ENCODE data around the gene PDE6C. TPM values are rescaled to one million over a fixed set of nuclear protein-coding genes. Genes with fewer than 3 reads are reported as not detected.

PDE6C gene
- total and polyA plus RNA-seq, 2 of the 4 experiments (the other 2 are of a cell fraction), result not detected

- peaks cover 1% of the 10 kb centered on the region; the same call in 1 of the 2 replicates for H3K4me1 ChIP-seq (ENCODE audit: control insufficient read depth, insufficient read depth, low read length)
- no peaks in the 10 kb centered on the region for H3K79me1 ChIP-seq (ENCODE audit: low read depth in 1 of 2, low read length in 2 of 2)
- TF ChIP-seq NFE2L2 (IDR thresholded peaks at IDR 0.05; ENCODE audit: low read depth, low read length) (no peak), FOS (IDR thresholded peaks at IDR 0.05; ENCODE audit: low read depth, low read length) (no peak), USF2 (IDR thresholded peaks at IDR 0.05; ENCODE audit: low read depth, low read length) (no peak), SMC3 (IDR thresholded peaks at IDR 0.05; ENCODE audit: low read depth, low read length) (no peak)
- no peaks in the 10 kb centered on the region for H3K9me3 ChIP-seq (ENCODE audit: control insufficient read depth, insufficient read depth, low read length)
- BruUV-seq (replicated peaks), result no TSS peak
- CTCF ChIA-PET, result no interaction called here
- POLR2A ChIA-PET (ENCODE audit: unreplicated experiment), result no interaction called here
- no peak overlapping the region for H3K14ac ChIP-seq (replicated peaks; ENCODE audit: low read depth, low read length)
- H2BK15ac ChIP-seq (ENCODE audit: low read depth, low read length), result no peak overlapping the region
- no peak overlapping the region for H3K56ac ChIP-seq (ENCODE audit: extremely low read depth, insufficient read depth, low read length)
- H3K4me3 ChIP-seq (ENCODE audit: insufficient read depth, low read depth, low read length), result no peak overlapping the region
- no peak overlapping the region for H4K8ac ChIP-seq (ENCODE audit: low read depth in 2 of 2, low read length in 2 of 2)
- no peak overlapping the region for H3K4me2 ChIP-seq (ENCODE audit: low read depth, low read length)
- H3K27me3 ChIP-seq (ENCODE audit: control insufficient read depth, insufficient read depth, low read length), result peaks cover 37% of the 10 kb centered on the region
- no peak overlapping the region for H4K5ac ChIP-seq (ENCODE audit: low read depth, low read length)
- no peak overlapping the region for H4K91ac ChIP-seq (ENCODE audit: insufficient read depth, low read depth, low read length)
- intact Hi-C loops (cut with micrococcal nuclease), result no loop called here
- H3K23ac ChIP-seq (ENCODE audit: low read depth, low read length), result no peak overlapping the region
- 83% methylated on average over 1 of the region's 4 CpGs; no CpG with 5 or more reads in 1 of the 2 experiments for WGBS, 2 experiments (ENCODE audit: extremely low coverage in 2 of 2, insufficient read length in 1 of 2)
- H2AK5ac ChIP-seq (ENCODE audit: low read depth, low read length), result no peak overlapping the region
- H3K4ac ChIP-seq (ENCODE audit: low read depth, low read length), result no peak overlapping the region
- H3K9me1 ChIP-seq (ENCODE audit: insufficient read depth, low read length), result no peaks in the 10 kb centered on the region
- H3K36me3 ChIP-seq (ENCODE audit: control insufficient read depth, insufficient read depth, low read length), result no peaks in the 10 kb centered on the region
- no peak overlapping the region for H2AFZ ChIP-seq (replicated peaks; ENCODE audit: low read length, poor library complexity)
- H3K9ac ChIP-seq (ENCODE audit: low read depth, low read length), result no peak overlapping the region
- no peak overlapping the region for H2BK20ac ChIP-seq (ENCODE audit: low read depth, low read length)
- H4K20me1 ChIP-seq (ENCODE audit: insufficient read depth, low read length), result no peaks in the 10 kb centered on the region
- in situ Hi-C loops (cut with MboI; ENCODE audit: low sequenced_read_pairs), result no loop called here
- no peak overlapping the region for H3K27ac ChIP-seq (ENCODE audit: insufficient read depth, low read length)
- ATAC-seq (ENCODE audit: low read depth) (no peak), DNase-seq (no peak)
- H2BK120ac ChIP-seq (ENCODE audit: low read depth, low read length), result no peak overlapping the region
- H3K18ac ChIP-seq (ENCODE audit: low read depth, low read length), result no peak overlapping the region
- H2AK9ac ChIP-seq (replicated peaks; ENCODE audit: low read depth, low read length, poor library complexity), result no peak overlapping the region
- H2BK5ac ChIP-seq (ENCODE audit: low read depth, low read length, poor library complexity, severe bottlenecking), result no peak overlapping the region
- dilution Hi-C loops (cut with HindIII; ENCODE audit: low sequenced_read_pairs, unreplicated experiment), result no loop called here
Measured at GRCh38 chr10:93596539-93596938, 15.8 kb upstream of the PDE6C start.
